ENCODE data around the gene THAP4. TPM values are rescaled to one million over a fixed set of nuclear protein-coding genes. Genes with fewer than 3 reads are reported as not detected.

Gene THAP4
- total and polyA plus RNA-seq, 2 of the 13 experiments (the other 11 are each of a cell fraction or from before 2014, with no cell fraction given): 59.7 to 75.7 TPM

- TF ChIP-seq ZNF234 (CRISPR knock-in tag; conservative IDR thresholded peaks at IDR 0.05) (no peak), ZKSCAN8 (CRISPR knock-in tag; IDR thresholded peaks at IDR 0.05; ENCODE audit: borderline replicate concordance) (no peak), ZKSCAN5 (CRISPR knock-in tag; IDR thresholded peaks at IDR 0.05) (no peak), ATM (IDR thresholded peaks at IDR 0.05; ENCODE audit: borderline replicate concordance) (no peak), ZNF143 (CRISPR knock-in tag; IDR thresholded peaks at IDR 0.05) (0 out of 2 replicates have a peak, but pooled peaks have one; percentile 18)
Observed at GRCh38 chr2:241540771-241541561, 96.0 kb downstream of the THAP4 start (continued).

GRCh38 chr2:241540401-241540770, 96.6 kb downstream of the THAP4 start:
- Histone ChIP-seq H3K4me1 (ENCODE audit: insufficient read depth, low read length) (peaks cover 47% of the 10 kb centered on the region), H3K4me2 (ENCODE audit: low read depth, low read length) (peak overlapping the region; percentile 91), H3K79me2 (ENCODE audit: insufficient read depth, low read length) (no peaks in the 10 kb centered on the region), H2AFZ (ENCODE audit: low read length) (peak overlapping the region; percentile 39), H3K4me3 (replicated peaks in 1 of 3; ENCODE audit: insufficient read depth in 1 of 3, low read depth in 2 of 3, low read length in 3 of 3) (peak overlapping the region; percentile 59 to 79 (median 65)), H3K9me3 (ENCODE audit: low read length) (no peaks in the 10 kb centered on the region), H3K27ac (ENCODE audit: extremely low read length, insufficient read depth, low read length) (no peak overlapping the region), H3K9ac (ENCODE audit: insufficient read depth, low read depth, low read length) (peak overlapping the region; percentile 61; the same call in 1 of the 2 replicates), H3K27me3 (ENCODE audit: control insufficient read depth in 1 of 2, insufficient read depth in 2 of 2, low read length in 2 of 2) (peaks cover 4 to 33% of the 10 kb centered on the region in 2 experiments; a peak in 4 of 5 replicates), H4K20me1 (ENCODE audit: insufficient read depth, low read length) (no peaks in the 10 kb centered on the region), H3K36me3 (replicated peaks in 1 of 2; ENCODE audit: control insufficient read depth in 1 of 2, insufficient read depth in 2 of 2, low read length in 2 of 2) (no peaks in the 10 kb centered on the region)
- no peak for FAIRE-seq
- peak; percentile 24 for ATAC-seq
- TSS peak; percentile 79 for BruUV-seq (replicated peaks)
- WGBS (ENCODE audit: low lambda C conversion rate): 11% methylated on average over 10 of the region's 10 CpGs
- CTCF ChIA-PET (ENCODE audit: low intra/inter-chr PET ratio, low total read pairs): no interaction called here
- in situ Hi-C loops (cut with HindIII; ENCODE audit: extremely low pct_ligation_motif_present, low pct_unique_long_range_greater_than_20kb): no loop called here
- POLR2A ChIA-PET: interaction anchor here (1.4 kb wide), 1 partner anchor 225 kb away, joined by 4 read pairs; the partner anchor contains the start of genes HDLBP and SEPTIN2
- intact Hi-C loops (cut with micrococcal nuclease; ENCODE audit: unreplicated experiment): no loop called here
- DNase-seq (ENCODE audit: low spot score): no peak
- no peak for TF ChIP-seq ZNF749 (CRISPR knock-in tag; IDR thresholded peaks at IDR 0.05; ENCODE audit: borderline replicate concordance)
- no peak for TF ChIP-seq ZFP90 (CRISPR knock-in tag; IDR thresholded peaks at IDR 0.05; ENCODE audit: borderline replicate concordance)
- no peak for TF ChIP-seq ZMYM4 (CRISPR knock-in tag; IDR thresholded peaks at IDR 0.05)
- no peak; the same call in none of the 2 replicates for TF ChIP-seq HDAC1 (CRISPR knock-in tag; IDR thresholded peaks at IDR 0.05)
- 0 out of 2 replicates have a peak, but pooled peaks have one; percentile 31 for TF ChIP-seq GLI4 (CRISPR knock-in tag; IDR thresholded peaks at IDR 0.05; ENCODE audit: borderline replicate concordance)
- no peak for TF ChIP-seq ATM (IDR thresholded peaks at IDR 0.05; ENCODE audit: borderline replicate concordance)
- TF ChIP-seq PHF21A (CRISPR knock-in tag; IDR thresholded peaks at IDR 0.05): no peak
- TF ChIP-seq NFYB (CRISPR knock-in tag; IDR thresholded peaks at IDR 0.05): 0 out of 2 replicates have a peak, but pooled peaks have one; percentile 2
- no peak for TF ChIP-seq ELK4 (CRISPR knock-in tag; IDR thresholded peaks at IDR 0.05; ENCODE audit: borderline replicate concordance)
- no peak for TF ChIP-seq ZNF543 (CRISPR knock-in tag; IDR thresholded peaks at IDR 0.05)
- peak; percentile 31; the same call in 1 of the 2 replicates for TF ChIP-seq KLF13 (CRISPR knock-in tag; IDR thresholded peaks at IDR 0.05)
- no peak for TF ChIP-seq ZNF501 (CRISPR knock-in tag; IDR thresholded peaks at IDR 0.05)
- TF ChIP-seq YEATS2 (CRISPR knock-in tag; IDR thresholded peaks at IDR 0.05; ENCODE audit: borderline replicate concordance): peak; percentile 19; the same call in 1 of the 2 replicates
- TF ChIP-seq ZNF333 (CRISPR knock-in tag; IDR thresholded peaks at IDR 0.05; ENCODE audit: borderline replicate concordance): no peak
- 0 out of 2 replicates have a peak, but pooled peaks have one; percentile 38 for TF ChIP-seq ZNF598 (CRISPR knock-in tag; IDR thresholded peaks at IDR 0.05; ENCODE audit: borderline replicate concordance)
- TF ChIP-seq CAMTA2 (CRISPR knock-in tag; IDR thresholded peaks at IDR 0.05; ENCODE audit: borderline replicate concordance): peak; percentile 44; the same call in 1 of the 2 replicates
- TF ChIP-seq MEIS2 (CRISPR knock-in tag; IDR thresholded peaks at IDR 0.05): no peak
